ENCODE results near the gene KRTAP10-10. TPM values are rescaled to one million over a fixed set of nuclear protein-coding genes. Genes with fewer than 3 reads are reported as not detected.

KRTAP10-10 gene
- total RNA-seq (2022; extraction: Qiagen RNA extraction), result not detected in 5 replicates

GRCh38 chr21:44637018-44637850 lies at the start of gene KRTAP10-10:
KRTAP10-10 (plus strand) TSS chr21:44637356; CDS start chr21:44637418, 62 bp downstream.

GRCh38 chr21:44592446-44593311 lies 44.5 kb upstream of the KRTAP10-10 start, which contains the start of gene KRTAP10-6:
KRTAP10-6 (minus strand) TSS chr21:44592505; CDS start chr21:44592484, 21 bp downstream.

GRCh38 chr21:44600118-44600978 lies 36.8 kb upstream of the KRTAP10-10 start, which contains the start of gene KRTAP10-7:
KRTAP10-7 (plus strand) TSS chr21:44600597; CDS start chr21:44600622, 25 bp downstream.

GRCh38 chr21:44612029-44612486 lies 25.1 kb upstream of the KRTAP10-10 start, which contains the start of gene KRTAP10-8:
KRTAP10-8 (plus strand) TSS chr21:44612079; CDS start chr21:44612101, 22 bp downstream.

GRCh38 chr21:44626673-44627143 lies 10.4 kb upstream of the KRTAP10-10 start, which contains the start of gene KRTAP10-9:
KRTAP10-9 (plus strand) TSS chr21:44627093; CDS start chr21:44627172, 79 bp downstream.

GRCh38 chr21:44646366-44647221 lies 9.4 kb downstream of the KRTAP10-10 start, which contains the start of gene KRTAP10-11:
KRTAP10-11 (plus strand) TSS chr21:44646414; CDS start chr21:44646459, 45 bp downstream.

GRCh38 chr21:44654576-44655175 lies 17.5 kb downstream of the KRTAP10-10 start, which contains the start of gene KRTAP12-4:
KRTAP12-4 (minus strand) TSS chr21:44654659; CDS start chr21:44654614, 45 bp downstream.

GRCh38 chr21:44657635-44658540 lies 20.7 kb downstream of the KRTAP10-10 start, which contains the start of gene KRTAP12-3:
KRTAP12-3 (plus strand) TSS chr21:44657932; CDS start chr21:44657980, 48 bp downstream.

GRCh38 chr21:44666401-44667320 lies 29.5 kb downstream of the KRTAP10-10 start, which contains the start of gene KRTAP12-2:
KRTAP12-2 (minus strand) TSS chr21:44666927; CDS start chr21:44666886, 41 bp downstream.

GRCh38 chr21:44681861-44682579 lies 44.9 kb downstream of the KRTAP10-10 start, which contains the start of gene KRTAP12-1:
KRTAP12-1 (minus strand) TSS chr21:44682163; CDS start chr21:44682123, 40 bp downstream.

Other genes with a start within 250 kb of the KRTAP10-10 start
- gene LRRC3, start 181.8 kb upstream of the KRTAP10-10 start, total RNA-seq (2022; extraction: Qiagen RNA extraction), result 1.7 to 2.5 TPM (median 2.4 TPM) in 5 replicates
- not detected in 5 replicates for gene KRTAP10-1, start 97.2 kb upstream of the KRTAP10-10 start, total RNA-seq (2022; extraction: Qiagen RNA extraction)
- not detected in 5 replicates for gene KRTAP10-2, start 85.9 kb upstream of the KRTAP10-10 start, total RNA-seq (2022; extraction: Qiagen RNA extraction)
- not detected in 5 replicates for gene KRTAP10-3, start 78.6 kb upstream of the KRTAP10-10 start, total RNA-seq (2022; extraction: Qiagen RNA extraction)
- not detected in 5 replicates for gene KRTAP10-4, start 63.6 kb upstream of the KRTAP10-10 start, total RNA-seq (2022; extraction: Qiagen RNA extraction)
- not detected in 5 replicates for gene KRTAP10-5, start 56.8 kb upstream of the KRTAP10-10 start, total RNA-seq (2022; extraction: Qiagen RNA extraction)
- not detected in 5 replicates for gene KRTAP10-6, start 44.9 kb upstream of the KRTAP10-10 start, total RNA-seq (2022; extraction: Qiagen RNA extraction)
- not detected in 5 replicates for gene KRTAP10-7, start 36.8 kb upstream of the KRTAP10-10 start, total RNA-seq (2022; extraction: Qiagen RNA extraction)
- not detected in 5 replicates for gene KRTAP10-8, start 25.3 kb upstream of the KRTAP10-10 start, total RNA-seq (2022; extraction: Qiagen RNA extraction)
- not detected in 5 replicates for gene KRTAP10-9, start 10.3 kb upstream of the KRTAP10-10 start, total RNA-seq (2022; extraction: Qiagen RNA extraction)
- not detected in 5 replicates for gene KRTAP10-11, start 9.1 kb downstream of the KRTAP10-10 start, total RNA-seq (2022; extraction: Qiagen RNA extraction)
- gene KRTAP12-4, start 17.3 kb downstream of the KRTAP10-10 start, total RNA-seq (2022; extraction: Qiagen RNA extraction), result not detected in 5 replicates
- gene KRTAP12-3, start 20.6 kb downstream of the KRTAP10-10 start, total RNA-seq (2022; extraction: Qiagen RNA extraction), result not detected in 5 replicates
- gene KRTAP12-2, start 29.6 kb downstream of the KRTAP10-10 start, total RNA-seq (2022; extraction: Qiagen RNA extraction), result not detected in 5 replicates
- not detected in 5 replicates for gene KRTAP12-1, start 44.8 kb downstream of the KRTAP10-10 start, total RNA-seq (2022; extraction: Qiagen RNA extraction)
- gene KRTAP10-12, start 59.8 kb downstream of the KRTAP10-10 start, total RNA-seq (2022; extraction: Qiagen RNA extraction), result not detected in 5 replicates
- gene TSPEAR, start 74.2 kb downstream of the KRTAP10-10 start, total RNA-seq (2022; extraction: Qiagen RNA extraction), result 0.04 TPM in 1 of 5 replicates, not detected in the others
- gene UBE2G2, start 164.5 kb downstream of the KRTAP10-10 start, total RNA-seq (2022; extraction: Qiagen RNA extraction), result 28.1 to 33.5 TPM (median 32.3 TPM) in 5 replicates
- gene SUMO3, start 180.7 kb downstream of the KRTAP10-10 start, total RNA-seq (2022; extraction: Qiagen RNA extraction), result 58.2 to 69.1 TPM (median 66.8 TPM) in 5 replicates
- gene PTTG1IP, start 236.3 kb downstream of the KRTAP10-10 start, total RNA-seq (2022; extraction: Qiagen RNA extraction), result 88.5 to 101 TPM (median 96.8 TPM) in 5 replicates

All from A549 treated with dexamethasone at 1 μM for 4 hours (cell line).